Adipose tissue (tissue), 3 donors: ENCODE data around the gene KLF11. TPM values are rescaled to one million over a fixed set of nuclear protein-coding genes. Genes with fewer than 3 reads are reported as not detected.
"Not testable (repeated sequence)": the region's sequence is repeated elsewhere in the genome, so short reads cannot be mapped to it uniquely, and the experiment has no call there.

Experiments
- H3K27ac ChIP-seq: one replicate; pipeline ENCODE4 v1.5.1; 2013; ENCODE audit warnings: low read depth, low read length
- WGBS, 3 donors: extraction: QIAGEN DNeasy Blood & Tissue Kit; methylation state at CpG; one replicate each; pipeline ENCODE4 v1.1.7; 2013; 5-methylcytosine and 5-hydroxymethylcytosine counted together
- polyA plus RNA-seq, 3 donors: library from polyadenylated mRNA; stranded (reverse); fragments of 200-250 nt; gene quantifications; one replicate each; pipeline ENCODE4 v1.2.3, GENCODE V29; 2013
- donor health status: healthy with polysubstance abuse.
- donor health status: Bipolar disorder and iron deficiency.
- donor health status: healthy.

KLF11 gene
- polyA plus RNA-seq, 3 donors, result 13.1 to 38.1 (median 15.0) TPM

DNA sequence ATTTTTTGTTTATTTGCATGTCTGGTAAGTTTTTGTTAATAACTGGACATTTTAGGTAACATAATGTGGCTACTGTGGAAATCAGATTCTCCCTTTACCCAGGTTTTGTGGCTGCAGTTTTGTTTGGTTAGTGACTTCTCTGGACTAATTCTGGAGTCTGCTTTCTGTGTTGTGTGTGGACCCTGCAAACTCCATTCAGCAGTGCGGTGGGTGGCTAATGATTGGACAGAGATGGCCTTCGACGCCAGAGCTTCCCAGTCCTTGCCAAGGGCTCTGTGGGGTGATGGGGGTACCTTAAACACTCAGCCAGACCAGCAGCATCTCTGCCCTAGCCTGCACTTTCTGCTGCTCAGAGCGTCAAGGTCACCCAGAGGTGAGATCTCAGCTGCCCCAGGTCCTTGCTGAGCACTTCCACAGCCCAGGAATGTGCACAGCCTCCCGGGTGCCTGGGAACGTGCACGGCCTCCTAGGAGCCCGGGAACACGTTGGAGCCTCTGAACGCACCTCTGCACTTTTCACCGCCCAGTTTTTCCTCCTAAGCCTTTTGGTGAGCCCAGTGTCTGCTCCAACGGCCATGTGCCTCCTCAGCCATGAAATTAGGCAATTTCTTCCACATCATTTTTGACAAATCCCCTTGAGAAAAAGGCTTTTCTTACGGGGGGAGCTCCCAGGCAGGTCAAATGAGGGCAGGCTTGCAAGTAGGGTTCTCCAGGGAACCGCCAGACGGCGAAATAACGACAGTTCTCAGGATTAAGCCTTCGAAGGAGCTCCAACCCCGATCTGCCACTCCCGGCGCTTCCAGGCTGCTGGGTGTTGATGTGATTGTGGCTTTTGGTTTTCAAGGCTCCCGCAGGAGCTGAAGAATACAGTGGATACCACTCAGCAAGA, 35.2 kb upstream of the KLF11 start:
- 63 to 70% (median 66%) methylated on average over 22 of the region's 22 CpGs for WGBS, 3 donors
- H3K27ac ChIP-seq, result no peak overlapping the region

DNA sequence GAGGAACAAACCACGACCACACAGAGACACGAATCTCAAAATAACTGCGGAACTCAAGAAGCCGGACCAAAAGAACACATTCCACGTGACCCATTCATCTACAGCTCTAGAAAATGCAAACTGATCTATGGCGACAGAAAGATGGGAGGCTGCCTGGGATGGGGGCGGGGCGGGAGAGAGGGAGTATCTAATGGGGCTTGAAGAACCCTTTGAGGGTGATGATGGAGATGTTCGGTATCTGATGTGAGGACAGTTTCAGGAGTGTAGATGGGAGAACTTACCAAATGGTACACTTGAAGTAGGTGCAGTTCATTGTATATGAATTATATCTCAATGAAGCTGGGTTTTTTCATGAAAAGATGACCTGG, 34.6 kb upstream of the KLF11 start:
- 75 to 94% (median 87%) methylated on average over 9 of the region's 9 CpGs for WGBS, 3 donors
- H3K27ac ChIP-seq, result no peak overlapping the region

DNA sequence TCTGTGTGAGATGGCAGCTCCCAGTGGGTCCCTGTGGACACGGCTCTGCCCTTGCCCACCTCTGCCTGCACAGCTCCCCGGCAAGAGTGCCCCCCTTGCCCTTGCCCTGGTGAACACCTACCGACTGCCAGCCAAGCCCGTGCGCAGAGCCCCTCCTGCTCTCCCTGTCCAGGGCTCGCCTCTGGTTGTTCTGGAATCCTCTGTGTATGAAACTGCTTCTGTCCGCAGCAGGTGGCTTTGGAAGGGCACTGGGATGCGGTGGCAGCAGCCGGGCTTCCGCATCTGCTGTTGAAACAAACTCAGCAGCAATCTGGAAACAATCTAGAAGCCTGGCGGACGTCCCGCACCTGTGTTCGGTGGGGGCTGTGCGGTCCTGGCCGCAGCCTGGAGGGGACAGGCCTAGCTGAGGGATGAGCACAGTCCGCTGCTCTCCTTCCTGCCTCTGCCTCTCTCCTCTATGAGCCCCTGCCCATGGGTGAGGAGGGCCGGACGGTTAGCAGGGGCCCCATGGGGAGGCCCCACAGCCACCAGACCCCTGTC, 34.0 kb upstream of the KLF11 start:
- no peak overlapping the region for H3K27ac ChIP-seq
- 56 to 88% (median 78%) methylated on average over 19 of the region's 19 CpGs for WGBS, 3 donors

DNA sequence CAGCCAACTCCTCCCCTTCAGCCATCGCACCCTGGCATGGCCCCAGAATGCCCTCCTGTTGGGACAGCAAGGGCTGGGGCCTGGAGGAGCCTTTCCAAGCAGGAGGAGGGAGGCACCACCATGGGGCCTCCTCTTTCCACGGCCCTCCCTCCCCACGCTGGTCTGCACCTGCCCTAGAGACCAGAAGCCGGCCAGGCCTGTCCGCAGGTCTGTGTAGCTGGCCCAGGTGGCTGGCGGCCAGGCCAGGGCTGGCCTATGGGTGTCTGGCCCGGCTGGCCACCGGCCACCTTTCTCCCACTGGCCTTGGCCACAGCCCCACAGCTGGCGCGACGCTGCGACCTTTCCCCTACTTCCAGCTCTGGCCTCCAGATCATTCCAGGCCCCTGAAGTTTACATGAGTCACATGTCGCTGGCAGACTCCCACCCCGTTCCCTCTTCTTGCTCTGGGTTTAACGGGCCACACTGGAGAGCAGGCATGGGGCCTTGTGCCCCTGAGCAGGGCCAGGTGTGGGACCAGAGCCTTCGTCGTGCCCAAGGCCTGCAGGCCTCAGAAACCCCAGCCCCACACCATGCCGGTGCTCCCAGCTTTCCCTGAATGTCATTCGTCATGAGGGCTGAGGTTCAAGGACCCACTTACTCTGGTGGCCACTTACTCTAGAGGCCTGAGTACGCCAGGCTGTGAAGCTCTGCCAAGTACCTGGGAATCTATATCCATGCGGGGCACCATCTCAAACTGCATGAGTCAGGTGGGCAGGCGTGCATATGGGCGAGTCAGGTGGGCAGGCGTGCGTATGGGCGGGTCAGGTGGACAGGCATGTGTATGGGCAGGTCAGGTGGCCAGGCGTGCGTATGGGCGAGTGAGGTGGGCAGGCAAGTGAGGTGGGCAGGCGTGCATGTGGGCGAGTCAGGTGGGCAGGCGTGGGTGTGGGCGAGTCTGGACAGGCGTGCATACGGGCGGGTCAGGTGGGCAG, 33.3 kb upstream of the KLF11 start:
- H3K27ac ChIP-seq, result no peak overlapping the region
- WGBS, 3 donors, result 52 to 76% (median 63%) methylated on average over 35 to 36 of the region's 36 CpGs

DNA sequence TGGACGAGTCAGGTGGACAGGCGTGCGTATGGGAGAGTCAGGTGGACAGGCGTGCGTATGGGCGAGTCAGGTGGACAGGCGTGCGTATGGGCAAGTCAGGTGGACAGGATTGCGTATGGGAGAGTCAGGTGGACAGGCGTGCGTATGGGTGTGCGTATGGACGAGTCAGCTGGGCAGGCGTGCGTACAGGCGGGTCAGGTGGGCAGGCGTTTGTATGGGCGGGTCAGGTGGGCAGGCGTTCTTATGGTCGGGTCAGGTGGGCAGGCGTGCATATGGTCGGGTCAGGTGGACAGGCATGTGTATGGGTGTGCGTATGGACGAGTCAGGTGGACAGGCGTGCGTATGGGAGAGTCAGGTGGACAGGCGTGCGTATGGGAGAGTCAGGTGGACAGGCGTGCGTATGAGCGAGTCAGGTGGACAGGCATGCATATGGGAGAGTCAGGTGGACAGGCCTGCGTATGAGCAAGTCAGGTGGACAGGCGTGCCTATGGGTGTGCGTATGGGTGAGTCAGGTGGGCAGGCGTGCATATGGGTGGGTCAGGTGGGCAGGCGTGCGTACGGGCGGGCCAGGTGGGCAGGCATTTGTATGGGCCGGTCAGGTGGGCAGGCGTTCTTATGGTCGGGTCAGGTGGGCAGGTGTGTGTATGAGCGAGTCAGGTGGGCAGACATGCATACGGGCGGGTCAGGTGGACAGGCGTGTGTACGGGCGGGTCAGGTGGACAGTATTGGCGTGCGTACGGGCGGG, 32.3 kb upstream of the KLF11 start:
- WGBS, 3 donors, result 96 to 97% (median 97%) methylated on average over 52 of the region's 52 CpGs
- not testable (repeated sequence) for H3K27ac ChIP-seq

DNA sequence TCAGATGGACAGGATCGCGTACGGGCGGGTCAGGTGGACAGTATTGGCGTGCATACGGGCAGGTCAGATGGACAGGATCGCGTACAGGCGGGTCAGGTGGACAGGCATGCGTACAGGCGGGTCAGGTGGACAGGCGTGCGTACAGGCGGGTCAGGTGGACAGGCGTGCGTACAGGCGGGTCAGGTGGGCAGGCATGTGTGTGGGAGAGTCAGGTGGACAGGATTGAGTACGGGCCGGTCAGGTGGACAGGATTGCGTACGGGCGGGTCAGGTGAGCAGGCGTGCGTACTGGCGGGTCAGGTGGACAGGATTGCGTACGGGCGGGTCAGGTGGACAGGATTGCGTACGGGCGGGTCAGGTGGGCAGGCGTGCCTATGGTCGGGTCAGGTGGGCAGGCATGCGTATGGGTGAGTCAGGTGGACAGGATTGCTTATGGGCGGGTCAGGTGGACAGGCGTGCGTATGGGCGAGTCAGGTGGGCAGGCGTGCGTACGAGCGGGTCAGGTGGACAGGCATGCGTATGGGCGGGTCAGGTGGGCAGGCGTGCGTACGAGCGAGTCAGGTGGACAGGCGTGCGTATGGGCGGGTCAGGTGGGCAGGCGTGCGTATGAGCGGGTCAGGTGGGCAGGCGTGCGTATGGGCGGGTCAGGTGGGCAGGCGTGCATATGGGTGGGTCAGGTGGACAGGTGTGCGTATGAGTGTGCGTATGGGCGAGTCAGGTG, 31.6 kb upstream of the KLF11 start:
- 93 to 97% (median 96%) methylated on average over 48 to 61 of the region's 61 CpGs for WGBS, 3 donors
- not testable (repeated sequence) for H3K27ac ChIP-seq

DNA sequence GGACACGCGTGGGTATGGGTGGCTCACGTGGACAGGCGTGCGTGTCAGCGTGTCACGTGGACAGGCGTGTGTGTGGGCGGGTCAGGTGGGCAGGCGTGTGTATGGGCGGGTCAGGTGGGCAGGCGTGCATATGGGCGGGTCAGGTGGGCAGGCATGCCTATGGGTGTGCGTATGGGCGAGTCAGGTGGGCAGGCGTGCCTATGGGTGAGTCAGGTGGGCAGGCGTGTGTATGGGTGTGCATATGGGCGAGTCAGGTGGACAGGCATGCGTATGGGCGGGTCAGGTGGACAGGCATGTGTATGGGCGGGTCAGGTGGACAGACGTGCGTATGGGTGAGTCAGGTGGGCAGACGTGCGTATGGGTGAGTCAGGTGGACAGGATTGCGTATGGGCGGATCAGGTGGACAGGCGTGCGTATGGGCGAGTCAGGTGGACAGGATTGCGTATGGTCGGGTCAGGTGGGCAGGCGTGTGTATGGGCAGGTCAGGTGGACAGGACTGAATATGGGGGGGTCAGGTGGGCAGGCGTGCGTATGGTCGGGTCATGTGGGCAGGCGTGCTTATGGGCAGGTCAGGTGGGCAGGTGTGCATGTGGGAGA, 30.9 kb upstream of the KLF11 start:
- H3K27ac ChIP-seq, result not testable (repeated sequence)

DNA sequence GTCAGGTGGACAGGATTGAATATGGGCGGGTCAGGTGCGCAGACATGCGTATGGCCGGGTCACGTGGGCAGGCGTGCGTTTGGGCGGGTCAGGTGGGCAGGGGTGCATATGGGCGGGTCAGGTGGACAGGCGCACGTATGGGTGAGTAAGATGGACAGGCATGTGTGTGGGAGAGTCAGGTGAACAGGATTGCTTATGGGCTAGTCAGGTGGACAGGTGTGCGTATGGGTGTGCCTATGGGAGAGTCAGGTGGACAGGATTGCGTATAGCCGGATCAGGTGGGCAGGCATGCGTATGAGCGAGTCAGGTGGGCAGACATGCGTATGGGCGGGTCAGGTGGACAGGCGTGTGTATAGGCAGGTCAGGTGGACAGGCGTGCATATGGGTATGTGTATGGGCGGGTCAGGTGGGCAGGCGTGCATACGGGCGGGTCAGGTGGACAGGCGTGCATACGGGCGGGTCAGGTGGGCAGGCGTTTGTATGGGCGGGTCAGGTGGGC, 30.3 kb upstream of the KLF11 start:
- no peak overlapping the region for H3K27ac ChIP-seq
- WGBS, 3 donors, result 90 to 94% (median 91%) methylated on average over 29 of the region's 29 CpGs

More for the DNA sequence above, 30.9 kb upstream of the KLF11 start:
- 95 to 96% (median 95%) methylated on average over 36 to 37 of the region's 37 CpGs for WGBS, 3 donors

DNA sequence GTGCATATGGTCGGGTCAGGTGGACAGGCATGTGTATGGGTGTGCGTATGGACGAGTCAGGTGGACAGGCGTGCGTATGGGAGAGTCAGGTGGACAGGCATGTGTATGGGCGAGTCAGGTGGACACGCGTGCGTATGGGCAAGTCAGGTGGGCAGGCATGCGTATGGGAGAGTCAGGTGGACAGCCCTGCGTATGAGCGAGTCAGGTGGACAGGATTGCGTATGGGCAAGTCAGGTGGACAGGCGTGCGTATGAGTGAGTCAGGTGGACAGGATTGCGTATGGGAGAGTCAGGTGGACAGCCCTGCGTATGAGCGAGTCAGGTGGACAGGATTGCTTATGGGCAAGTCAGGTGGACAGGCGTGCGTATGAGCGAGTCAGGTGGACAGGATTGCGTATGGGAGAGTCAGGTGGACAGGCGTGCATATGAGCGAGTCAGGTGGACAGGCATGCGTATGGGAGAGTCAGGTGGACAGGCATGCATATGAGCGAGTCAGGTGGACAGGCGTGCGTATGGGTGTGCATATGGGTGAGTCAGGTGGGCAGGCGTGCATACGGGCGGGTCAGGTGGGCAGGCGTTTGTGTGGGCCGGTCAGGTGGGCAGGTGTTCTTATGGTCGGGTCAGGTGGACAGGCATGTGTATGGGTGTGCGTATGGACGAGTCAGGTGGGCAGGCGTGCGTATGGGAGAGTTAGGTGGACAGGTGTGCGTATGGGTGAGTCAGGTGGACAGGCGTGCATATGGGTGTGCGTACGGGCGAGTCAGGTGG, 29.5 kb upstream of the KLF11 start:
- 95 to 96% (median 95%) methylated on average over 43 of the region's 43 CpGs for whole genome bisulfite sequencing, 3 donors

DNA sequence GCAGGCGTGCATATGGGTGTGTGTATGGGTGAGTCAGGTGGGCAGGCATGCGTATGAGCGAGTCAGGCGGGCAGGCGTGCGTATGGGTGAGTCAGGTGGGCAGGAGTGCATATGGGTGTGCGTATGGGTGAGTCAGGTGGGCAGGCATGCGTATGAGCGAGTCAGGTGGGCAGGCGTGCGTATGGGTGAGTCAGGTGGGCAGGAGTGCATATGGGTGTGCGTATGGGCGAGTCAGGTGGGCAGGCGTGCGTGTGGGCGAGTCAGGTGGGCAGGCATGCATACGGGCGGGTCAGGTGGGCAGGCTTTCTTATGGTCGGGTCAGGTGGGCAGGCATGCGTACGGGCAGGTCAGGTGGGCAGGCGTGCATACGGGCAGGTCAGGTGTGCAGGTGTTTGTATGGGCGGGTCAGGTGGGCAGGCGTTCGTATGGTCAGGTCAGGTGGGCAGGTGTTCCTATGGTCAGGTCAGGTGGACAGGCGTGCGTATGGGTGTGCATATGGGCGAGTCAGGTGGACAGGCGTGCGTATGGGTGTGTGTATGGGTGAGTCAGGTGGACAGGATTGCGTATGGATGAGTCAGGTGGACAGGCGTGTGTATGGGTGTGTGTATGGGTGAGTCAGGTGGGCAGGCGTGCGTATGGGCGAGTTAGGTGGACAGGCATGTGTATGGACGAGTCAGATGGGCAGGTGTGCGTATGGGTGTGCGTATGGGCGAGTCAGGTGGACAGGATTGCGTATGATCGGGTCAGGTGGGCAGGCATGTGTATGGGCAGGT, 28.7 kb upstream of the KLF11 start:
- H3K27ac ChIP-seq, result no peak overlapping the region
- 93 to 97% (median 94%) methylated on average over 41 to 42 of the region's 42 CpGs for WGBS, 3 donors

More for the DNA sequence above, 29.5 kb upstream of the KLF11 start:
- H3K27ac ChIP-seq, result not testable (repeated sequence)

DNA sequence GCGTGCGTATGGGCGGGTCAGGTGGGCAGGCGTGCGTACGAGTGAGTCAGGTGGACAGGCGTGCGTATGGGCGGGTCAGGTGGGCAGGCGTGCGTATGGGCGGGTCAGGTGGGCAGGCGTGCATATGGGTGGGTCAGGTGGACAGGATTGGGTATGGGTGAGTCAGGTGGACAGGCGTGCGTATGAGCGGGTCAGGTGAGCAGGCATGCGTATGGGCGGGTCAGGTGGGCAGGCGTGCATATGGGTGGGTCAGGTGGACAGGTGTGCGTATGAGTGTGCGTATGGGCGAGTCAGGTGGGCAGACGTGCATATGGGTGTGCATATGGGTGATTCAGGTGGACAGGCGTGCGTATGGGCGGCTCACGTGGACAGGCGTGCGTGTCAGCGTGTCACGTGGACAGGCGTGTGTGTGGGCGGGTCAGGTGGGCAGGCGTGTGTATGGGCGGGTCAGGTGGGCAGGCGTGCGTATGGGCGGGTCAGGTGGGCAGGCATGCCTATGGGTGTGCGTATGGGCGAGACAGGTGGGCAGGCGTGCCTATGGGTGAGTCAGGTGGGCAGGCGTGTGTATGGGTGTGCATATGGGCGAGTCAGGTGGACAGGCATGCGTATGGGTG, 27.9 kb upstream of the KLF11 start:
- H3K27ac ChIP-seq, result not testable (repeated sequence)
- 97 to 98% (median 97%) methylated on average over 37 to 43 of the region's 44 CpGs for WGBS, 3 donors

DNA sequence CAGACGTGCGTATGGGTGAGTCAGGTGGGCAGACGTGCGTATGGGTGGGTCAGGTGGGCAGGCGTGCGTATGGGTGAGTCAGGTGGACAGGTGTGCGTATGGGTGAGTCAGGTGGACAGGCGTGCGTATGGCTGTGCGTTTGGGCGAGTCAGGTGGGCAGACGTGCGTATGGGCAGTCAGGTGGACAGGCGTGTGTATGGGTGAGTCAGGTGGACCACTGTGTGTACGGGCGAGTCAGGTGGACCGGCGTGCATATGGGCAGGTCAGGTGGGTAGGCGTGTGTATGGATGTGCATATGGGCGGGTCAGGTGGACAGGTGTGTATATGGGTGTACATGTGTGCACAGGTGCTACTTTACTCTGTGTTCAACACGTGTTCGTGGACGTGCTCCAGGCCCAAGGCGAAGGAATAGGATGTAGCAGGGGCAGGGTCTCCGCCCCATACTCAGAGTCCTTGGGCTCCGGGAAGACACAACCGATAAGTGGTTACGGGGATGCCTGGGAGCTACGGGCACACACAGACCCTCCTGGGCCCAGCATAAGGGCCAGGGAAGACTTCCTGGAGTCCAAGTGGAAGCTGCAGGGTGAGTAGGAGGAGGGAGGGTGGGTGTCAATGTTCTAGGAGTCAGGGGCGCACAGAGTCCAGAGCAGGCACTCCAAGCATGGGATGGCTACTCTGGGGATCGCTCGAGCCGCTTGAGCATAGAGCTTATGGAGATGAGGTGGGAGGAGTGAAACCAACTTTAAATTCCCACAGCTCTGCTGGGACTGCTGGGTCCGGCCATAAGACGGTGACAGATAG, 27.1 kb upstream of the KLF11 start:
- 93 to 94% (median 94%) methylated on average over 35 of the region's 35 CpGs for WGBS, 3 donors
- H3K27ac ChIP-seq, result no peak overlapping the region

DNA sequence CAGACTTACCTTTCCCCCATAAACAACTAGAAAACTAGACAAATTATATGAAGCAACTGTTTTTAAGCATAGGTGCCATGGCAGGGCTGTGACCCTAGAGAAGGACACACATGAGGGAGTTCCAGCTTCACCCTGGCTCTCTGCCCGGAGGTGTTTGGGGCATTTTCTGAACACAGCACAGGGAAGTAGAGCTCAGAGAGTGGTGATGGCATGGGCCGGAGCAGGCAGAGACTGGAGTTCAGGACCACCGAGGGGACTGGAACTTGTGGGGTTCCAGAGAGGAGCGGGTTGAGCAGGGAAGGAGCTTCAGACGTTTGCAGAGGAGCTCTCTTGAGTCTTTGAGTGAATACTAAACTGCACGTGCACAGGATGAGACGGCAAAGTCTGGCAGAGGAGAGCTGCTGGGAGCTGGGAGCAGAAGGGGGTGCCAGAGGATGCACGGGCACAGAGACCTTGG, 26.5 kb upstream of the KLF11 start:
- 85 to 89% (median 88%) methylated on average over 8 of the region's 8 CpGs for WGBS, 3 donors
- H3K27ac ChIP-seq, result no peak overlapping the region

DNA sequence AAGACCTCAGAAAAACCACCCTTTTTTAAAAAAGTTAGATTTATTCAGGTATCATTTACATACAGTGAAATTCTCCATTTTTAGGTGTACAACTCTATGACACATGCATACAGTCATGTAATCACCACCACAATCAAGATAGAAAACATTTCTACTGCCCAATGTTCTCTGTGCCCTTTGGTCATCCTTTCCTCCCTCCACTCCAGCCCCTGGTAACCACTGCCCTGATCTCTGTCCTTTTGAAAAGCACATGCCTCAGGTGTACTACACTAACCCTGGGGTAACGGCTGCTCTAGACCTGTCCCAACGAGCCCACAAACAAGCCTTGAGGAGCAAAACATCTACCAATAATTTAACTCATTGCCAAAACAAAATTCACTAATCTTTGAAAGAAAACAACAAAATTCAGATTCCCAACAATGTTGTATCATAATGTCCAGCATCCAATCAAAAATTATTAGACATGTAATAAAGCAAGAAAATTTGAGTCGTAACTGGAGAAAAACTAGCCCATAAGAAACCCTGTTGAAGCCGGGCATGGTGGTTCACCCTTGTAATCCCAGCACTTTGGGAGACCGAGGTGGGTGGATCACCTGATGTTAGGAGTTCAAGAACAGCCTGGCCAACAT, 25.9 kb upstream of the KLF11 start:
- no peak overlapping the region for H3K27ac ChIP-seq
- WGBS, 3 donors, result 91 to 97% (median 95%) methylated on average over 5 of the region's 5 CpGs
